HG03097 (cell line): ENCODE data around the gene EAPP.
"Not testable (repeated sequence)": the region's sequence is repeated elsewhere in the genome, so short reads cannot be mapped to it uniquely, and the experiment has no call there.

Experiments
- ATAC-seq: cut with Tn5 transposase; IDR thresholded peaks from one replicate; pipeline ENCODE4 v1.9.1; 2021; ENCODE audit not compliant: unreplicated experiment, low FRiP score

Gene EAPP

DNA sequence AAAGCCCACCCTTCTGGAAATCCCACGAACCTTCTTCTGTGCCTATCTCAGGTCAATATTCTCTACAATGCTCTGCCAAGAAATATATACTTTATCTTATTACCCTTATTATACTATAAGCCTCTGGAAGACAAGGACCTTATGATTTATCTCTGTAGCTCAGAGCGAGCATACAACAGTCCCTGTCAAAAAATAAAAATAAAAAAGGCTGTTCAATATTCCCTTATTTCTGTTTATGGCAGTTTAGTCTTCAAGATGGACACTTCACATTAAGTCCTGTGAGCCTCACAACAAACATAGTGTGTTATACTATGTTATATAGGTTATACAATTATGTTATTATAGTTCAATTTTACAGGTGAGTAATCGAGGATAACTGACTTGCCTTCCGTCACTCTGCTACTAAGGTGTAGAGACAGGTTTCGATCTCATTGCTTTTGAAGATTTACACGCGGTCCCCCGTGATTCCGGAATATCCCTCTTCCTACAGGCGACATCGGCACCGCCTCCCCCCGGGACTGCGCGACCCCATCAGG lies 562 bp downstream of the EAPP start:
- ATAC-seq = no peak

DNA sequence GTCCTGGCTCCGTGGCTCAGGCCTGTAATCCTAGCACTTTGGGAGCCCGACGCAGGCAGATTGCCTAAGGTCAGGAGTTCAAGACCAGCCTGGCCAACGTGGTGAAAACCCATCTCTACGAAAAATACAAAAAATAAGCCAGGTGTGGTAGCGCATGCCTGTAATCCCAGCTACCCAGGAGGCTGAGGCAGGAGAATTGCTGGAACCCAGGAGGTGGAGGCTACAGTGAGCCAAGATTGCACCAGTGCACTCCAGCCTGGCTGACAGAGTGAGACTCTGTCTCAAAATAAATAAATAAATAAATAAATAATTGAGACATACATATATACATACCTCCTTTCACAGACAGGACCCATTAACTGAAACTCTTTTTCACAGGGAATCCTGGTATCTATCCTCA lies 1.4 kb downstream of the EAPP start:
- ATAC-seq = not testable (repeated sequence)

DNA sequence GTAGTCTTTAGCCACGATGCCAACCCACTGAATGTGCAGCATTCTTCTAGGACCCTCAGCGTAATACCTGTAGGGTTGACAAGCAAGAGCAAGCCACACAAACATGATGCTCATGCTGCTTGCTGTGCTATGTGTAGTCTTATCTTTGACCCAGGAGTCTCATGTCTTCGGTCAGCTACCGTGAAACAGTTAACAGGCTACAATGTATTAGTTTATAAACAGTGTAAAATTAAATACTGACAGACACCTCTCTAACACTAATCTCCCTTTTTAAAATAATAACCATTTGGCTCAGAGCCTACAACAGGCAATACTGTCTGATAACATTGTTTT lies 1.9 kb downstream of the EAPP start:
- no peak for ATAC-seq

DNA sequence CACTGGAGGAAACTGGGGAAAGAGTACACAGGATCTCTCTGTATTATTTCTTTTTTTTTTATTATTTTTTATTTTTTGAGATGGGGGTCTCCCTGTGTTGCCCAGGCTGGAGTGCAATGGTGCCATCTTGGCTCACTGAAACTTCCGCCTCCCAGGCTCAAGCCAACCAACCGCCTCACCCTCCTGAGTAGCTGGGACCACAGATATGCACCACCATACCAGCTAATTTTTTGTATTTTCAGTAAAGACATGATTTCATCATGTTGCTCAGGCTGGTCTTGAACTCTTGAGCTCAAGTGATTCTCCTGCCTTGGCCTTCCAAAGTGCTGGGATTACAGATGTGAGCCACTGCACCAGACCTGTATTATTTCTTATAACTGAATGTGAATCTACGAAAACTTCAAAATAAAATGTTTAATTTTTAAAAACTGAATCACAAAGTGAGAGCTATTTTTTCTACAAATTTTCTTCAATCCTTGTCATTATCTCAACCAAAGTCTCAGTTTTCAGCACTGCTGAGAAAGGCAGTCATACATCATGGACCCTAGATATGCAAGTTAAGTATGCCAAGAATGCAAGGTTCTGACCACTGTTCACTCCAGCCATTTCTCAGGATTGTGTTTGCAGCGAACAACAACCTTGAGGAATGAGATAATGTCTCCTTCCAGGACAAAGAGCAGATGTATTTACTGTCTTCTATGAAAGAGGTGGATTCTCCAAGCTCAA lies 2.4 kb downstream of the EAPP start:
- no peak for ATAC-seq

GRCh38 chr14:34527591-34527990 lies 11.9 kb downstream of the EAPP start:
- no peak for ATAC-seq

GRCh38 chr14:34524216-34524615 lies 15.3 kb downstream of the EAPP start:
- ATAC-seq = not testable (repeated sequence)

DNA sequence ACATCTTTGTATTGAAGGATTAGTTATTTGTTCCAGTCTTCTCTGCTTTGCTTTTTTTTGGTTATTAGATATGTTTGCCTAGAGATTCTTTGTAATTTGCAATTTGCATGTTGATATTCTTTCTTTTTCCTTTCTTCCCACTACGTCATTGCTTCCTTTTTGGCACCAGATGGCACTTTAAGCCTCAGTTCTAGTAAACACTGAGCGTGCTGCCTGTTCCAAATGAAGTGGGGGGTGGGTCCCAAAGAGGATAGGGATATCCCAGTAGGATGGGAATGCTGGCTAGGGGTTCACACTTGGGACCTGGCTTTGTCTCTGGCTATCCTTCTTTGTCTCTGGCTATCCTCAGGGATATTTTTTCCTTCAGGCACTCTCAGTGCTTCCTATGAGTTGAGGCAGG lies 17.0 kb downstream of the EAPP start:
- no peak for ATAC-seq

GRCh38 chr14:34521071-34521470 lies 18.4 kb downstream of the EAPP start:
- not testable (repeated sequence) for ATAC-seq

- ATAC-seq = not testable (repeated sequence)
Observed at GRCh38 chr14:34520304-34520970, 19.1 kb downstream of the EAPP start.

DNA sequence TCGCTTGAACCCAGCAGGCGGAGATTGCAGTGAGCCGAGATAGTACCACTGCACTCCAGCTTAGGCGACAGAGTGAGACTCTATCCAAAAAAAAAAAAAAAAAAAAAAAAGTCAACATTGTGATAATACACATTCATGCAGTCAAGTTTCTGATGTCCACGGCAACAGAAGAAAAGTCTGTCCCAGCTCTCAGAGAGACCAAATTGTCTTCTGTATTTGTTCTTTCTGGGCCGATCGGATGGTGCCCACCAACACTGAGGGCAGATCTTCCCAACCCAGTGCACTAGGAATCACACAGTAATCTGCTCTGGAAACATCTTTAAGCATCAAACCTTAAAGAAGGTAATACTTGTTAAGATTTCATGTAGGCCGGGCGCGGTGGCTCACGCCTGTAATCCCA lies 31.6 kb downstream of the EAPP start:
- no peak for ATAC-seq

DNA sequence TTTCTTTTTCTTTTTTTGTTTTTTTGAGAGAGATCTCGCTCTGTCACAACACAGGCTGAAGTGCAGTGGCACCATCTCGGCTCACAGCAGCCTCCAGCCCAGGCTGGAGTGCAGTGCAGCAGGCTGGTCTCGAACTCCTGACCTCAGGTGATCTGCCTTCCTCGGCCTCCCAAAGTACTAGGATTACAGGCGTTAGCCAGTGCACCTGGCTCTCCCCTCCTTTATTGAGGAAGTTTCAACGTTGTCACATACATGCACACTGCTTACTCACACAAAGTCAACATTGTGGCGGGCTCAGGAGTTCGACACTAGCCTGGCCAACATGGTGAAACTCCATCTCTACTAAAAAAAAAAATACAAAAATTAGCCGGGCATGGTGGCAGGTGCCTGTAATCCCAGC lies 32.0 kb downstream of the EAPP start:
- ATAC-seq = no peak

DNA sequence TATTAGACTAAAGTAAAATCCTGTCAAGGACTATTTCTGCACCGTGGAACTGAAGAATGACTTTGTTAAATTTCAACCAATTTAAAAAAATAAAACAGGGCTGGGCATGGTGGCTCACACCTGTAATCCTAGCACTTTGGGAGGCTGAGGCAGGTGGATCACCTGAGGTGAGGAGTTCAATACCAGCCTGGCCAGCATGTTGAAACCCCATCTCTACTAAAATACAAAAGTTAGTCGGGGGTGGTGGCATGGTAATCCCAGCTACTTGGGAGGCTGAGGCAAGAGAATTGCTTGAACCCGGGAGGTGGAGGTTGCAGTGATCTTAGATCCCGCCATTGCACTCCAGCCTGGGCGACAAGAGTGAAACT lies 34.4 kb downstream of the EAPP start:
- not testable (repeated sequence) for ATAC-seq

- ATAC-seq = not testable (repeated sequence)
Observed at GRCh38 chr14:34504027-34504426, 35.5 kb downstream of the EAPP start.

- ATAC-seq = no peak
Observed at GRCh38 chr14:34502545-34503225, 36.8 kb downstream of the EAPP start.

- no peak for ATAC-seq
Observed at GRCh38 chr14:34502001-34502400, 37.5 kb downstream of the EAPP start.

GRCh38 chr14:34501004-34501580 lies 38.4 kb downstream of the EAPP start:
- ATAC-seq = no peak

GRCh38 chr14:34498684-34499412 lies 40.7 kb downstream of the EAPP start:
- ATAC-seq = no peak

DNA sequence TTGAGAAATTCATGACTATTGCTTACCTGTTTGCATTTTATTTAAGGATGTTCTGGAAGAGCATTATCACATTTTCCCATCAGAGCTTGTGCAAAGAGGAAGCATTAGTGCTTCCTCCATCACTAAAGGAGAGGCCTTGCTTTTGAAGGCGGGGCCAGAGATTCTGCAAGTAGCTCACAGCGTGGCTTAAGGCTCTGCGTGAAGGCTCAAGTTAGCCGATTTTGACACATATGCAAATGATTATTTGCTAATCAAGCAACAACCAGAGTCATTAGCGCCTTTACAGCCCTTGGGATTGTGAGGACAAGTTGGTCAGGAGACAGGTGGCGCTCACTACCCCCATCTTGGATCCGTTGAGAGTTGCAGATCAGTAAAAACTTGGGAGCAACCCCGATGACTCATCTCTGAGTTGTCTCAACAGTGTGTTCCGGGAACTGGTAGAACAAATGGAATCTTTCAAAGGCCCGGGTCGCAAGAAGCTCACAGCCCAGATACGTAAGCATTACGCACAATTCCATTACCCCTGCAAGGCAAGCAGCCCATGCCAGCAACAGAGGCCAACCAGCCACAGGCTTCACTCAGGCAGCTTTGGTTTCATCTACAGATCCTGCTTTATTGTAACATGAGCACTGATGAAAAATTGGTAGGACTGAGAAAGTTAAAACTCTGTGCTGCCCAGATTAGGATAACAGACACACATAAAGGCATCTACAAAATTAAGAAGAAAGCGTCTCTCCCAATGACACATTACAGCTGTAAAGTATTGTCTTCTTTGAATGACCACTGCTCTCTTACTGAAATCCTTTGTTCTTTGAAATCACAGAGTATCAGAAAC lies 42.6 kb downstream of the EAPP start:
- no peak for ATAC-seq

GRCh38 chr14:34496007-34496678 lies 43.4 kb downstream of the EAPP start:
- no peak for ATAC-seq
